Fibroblast of skin of scalp (primary cell): Measurements from ENCODE around the gene MLLT3.
"Not testable (repeated sequence)": the region's sequence is repeated elsewhere in the genome, so short reads cannot be mapped to it uniquely, and the experiment has no call there.

Source experiments
- DNase-seq: peaks from one replicate; pipeline ENCODE4 v3.0.0-alpha.2; 2013

The MLLT3 gene

DNA sequence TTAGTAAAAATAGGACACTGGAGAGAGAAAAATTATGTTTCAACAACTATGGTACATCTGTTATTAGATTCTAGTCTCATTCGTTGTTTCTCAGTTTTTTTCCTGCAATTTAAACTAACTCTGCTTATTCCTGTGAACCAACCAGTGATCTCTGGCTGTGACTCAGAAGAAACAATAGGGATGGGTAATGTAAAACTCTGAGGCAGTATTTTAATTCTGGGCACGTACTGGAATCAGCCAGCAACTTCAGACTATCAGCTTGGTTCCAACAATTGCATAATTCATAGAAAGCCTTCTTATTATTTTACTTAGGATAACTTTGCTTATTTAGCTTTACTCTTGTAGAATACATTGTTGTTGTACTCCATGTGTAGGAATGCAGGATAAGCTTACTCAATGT, 28.8 kb downstream of the MLLT3 start:
- DNase-seq: peak; percentile 68

DNA sequence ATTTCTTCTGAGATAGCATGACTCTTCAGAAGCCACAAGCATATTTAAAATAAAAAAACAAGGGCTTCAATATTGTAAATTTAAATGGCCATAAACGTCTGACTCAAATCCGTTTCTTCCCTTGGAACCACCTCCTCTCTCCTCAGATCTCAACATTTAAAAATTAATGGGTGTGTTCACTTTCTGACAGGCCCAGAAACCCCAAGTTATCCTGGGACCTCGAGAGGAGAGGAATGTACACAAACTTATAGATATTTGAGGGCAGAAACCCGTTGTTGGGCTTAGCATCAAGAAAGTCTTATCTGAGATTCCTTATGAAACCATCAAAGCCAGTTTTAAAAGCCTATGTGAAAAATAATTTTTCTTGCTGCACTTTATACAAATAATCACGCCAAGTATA, 29.2 kb downstream of the MLLT3 start:
- DNase-seq: no peak

DNA sequence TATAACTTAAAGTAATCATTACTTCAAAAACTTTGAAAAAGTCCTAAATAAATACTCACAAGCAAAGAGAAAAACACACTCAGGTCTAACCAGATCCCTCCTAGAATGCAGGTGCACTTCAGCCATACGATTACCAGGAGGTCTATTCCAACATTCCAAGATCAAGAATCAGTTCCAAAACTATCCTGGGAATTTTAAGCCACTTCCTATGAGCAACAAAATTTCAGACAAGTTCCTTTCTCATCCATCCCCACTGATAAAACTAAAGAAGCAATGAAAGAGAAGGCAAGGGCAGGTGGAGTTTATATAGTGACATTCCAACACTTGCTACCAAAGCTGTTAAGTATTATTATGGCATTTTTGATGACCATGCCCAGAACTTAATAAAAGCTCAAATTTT, 29.6 kb downstream of the MLLT3 start:
- DNase-seq: peak; percentile 36

DNA sequence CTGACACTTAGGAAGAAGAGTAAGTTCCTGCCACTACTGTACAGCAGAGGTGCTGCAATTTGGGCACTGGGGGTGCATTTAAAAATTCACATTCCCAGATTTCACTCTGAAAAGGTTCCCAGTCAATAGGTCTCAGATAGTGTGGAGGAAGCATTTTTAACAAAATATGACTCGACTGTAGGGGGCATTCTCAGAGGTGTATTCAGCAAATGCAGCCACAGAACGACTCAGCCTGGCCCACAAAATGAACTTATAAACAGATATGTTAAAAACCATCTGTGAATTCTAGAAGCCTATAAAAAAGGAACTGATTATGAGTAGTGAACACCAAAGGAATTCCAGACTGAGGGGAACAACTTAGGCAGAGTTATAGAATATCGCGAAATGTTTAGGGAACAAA, 31.1 kb downstream of the MLLT3 start:
- DNase-seq: no peak

DNA sequence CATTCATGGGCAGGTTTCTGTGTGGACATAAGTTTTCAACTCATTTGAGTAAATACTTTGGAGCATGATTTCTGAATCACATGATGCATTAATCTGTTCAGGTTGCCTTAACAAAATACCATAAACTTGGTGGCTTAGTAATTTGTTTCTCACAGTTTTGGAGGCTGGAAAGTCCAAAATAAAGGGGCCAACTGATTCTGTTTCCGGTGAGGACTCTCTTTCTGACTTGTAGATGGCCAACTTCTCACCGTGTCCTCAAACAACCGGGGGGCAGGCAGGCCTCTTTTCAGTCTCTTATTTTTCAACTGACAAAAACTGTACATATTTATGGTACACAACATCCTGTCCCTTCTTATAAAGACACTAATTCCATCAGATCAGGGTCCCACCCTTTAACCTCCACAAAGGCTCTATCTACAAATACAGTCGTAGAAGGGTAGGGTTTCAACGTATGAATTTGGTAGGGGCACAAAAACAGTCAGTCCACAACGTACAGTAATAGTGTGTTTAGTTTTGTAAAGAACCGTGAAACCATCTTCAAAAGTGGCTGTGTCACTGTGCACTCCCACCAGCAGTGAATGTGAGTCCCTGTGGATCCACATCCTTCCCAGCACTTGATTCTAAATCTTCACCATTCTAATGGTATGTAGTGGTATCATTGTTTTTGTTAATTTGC, 37.2 kb downstream of the MLLT3 start:
- no peak for DNase-seq

DNA sequence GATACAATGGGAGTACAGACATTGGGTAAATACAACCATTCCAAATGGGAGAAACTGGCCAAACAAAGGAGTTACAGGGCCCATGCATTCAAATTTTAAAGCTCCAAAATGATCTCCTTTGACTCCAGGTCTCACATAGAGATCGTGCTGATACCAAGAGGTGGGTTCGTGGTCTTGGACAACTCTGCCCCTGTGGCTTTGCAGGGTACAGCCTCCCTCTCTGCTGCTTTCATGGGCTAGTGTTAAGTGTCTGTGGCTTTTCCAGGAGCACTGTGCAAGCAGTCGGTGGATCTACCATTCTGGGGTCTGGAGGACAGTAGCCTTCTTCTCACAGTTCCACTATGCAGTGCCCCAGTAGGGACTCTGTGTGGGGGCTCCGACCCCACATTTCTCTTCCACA, 39.2 kb downstream of the MLLT3 start:
- not testable (repeated sequence) for DNase-seq

DNA sequence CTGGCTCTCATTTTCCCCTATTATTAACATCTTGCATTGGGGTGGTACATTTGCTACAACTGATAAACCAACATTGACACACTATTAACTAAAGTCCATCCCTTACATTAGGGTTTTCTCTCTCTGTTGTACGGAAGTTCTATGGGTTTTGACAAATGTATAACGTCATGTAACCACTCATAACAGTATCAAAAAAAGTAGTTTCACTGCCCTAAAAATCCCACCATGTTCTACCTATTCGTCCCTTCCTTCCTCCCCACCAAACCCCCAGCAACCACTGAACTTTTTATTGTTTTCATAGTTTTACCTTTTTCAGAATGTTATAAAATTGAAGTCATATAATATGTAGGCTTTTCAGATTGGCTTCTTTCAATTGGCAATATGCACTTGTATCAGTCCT, 40.1 kb downstream of the MLLT3 start:
- DNase-seq: no peak

DNA sequence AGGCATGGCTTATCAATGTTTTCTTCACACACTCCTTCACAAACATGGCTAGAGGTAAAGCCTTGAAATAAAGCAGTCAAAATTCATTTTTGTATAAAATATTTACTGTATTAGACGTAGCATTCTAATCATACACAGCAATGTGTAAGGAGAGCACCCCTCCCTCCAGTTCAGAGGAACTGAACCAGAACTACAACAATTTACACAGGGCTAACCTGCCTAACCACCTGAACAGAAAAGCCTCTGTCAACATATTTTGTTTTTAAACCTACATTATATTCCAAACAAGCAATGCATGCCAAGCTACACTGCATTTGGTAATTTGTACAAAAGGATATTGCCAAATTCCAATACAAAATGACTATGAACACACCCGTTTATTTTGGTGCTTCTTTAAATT, 41.6 kb downstream of the MLLT3 start:
- no peak for DNase-seq

DNA sequence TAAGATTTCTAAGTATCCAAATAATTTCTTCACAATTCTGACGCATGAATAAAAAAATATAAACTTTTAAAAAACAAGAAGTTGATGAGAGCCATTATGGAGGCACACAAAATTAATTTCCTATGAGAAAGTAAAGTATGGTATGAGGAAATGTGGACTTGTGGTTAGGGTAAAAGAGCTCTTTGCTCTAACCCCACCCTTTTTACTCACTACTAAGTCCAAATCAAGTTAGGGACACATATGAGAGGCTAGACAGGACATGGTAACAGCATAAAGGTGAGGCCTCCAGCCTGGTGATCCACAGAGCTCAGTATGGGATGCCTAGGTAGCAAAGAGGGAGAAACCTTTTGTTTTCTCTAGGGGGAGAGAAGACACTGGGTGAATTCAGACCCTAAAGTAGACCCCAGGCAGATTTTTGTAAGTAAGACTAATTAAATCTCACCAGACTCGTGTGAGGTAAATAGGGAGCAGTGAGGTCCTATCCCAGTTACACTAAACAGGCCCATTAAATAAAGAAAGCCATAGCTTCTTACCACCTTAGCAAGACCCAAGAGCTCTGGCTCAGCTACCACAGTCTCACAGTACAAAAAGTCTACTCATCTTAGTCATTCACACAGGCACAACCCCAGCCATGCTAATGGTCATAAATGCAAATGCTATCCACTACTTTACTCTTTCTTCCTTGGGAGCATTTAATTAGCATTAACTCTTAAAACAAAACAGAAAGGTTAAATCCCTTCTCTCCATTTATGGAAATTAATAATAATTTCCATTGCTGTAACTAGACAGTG, 42.6 kb downstream of the MLLT3 start:
- DNase-seq: no peak

DNA sequence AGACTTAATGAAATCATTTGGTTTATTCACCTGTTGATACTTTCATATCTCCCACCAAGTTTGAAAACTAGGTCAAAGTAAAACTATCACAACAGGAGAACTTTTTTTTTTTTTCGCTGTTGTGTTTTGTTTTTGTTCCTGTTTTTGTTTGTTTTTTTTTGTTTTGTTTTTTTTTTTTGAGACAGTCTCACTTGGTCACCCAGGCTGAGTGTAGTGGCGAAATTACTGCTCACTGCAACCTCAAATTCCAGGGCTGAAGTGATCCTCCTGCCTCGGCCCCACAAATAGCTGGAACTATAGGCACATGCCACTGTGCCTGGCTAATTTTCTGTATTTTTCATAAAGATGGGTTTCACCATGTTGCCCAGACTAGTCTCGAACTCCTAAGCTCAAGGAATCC, 49.3 kb downstream of the MLLT3 start:
- DNase-seq: no peak

DNA sequence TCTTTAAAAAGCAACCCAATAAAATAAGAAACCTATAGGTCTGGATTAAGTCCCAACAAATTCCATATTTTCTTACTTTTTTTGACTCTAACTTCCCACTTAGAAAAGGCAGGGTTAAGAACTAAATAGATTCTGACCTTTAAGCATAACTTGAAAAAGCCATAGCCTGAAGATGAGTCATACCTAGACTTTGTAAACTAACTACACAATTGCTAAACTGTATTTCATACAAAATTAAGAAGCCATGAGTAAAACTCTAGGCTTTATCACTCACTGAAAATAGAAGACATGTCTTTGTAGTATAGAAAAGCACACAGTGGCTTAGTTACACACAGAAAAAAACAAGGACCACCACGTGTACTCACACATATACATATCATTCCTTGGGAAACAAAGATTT, 51.5 kb downstream of the MLLT3 start:
- peak; percentile 53 for DNase-seq

DNA sequence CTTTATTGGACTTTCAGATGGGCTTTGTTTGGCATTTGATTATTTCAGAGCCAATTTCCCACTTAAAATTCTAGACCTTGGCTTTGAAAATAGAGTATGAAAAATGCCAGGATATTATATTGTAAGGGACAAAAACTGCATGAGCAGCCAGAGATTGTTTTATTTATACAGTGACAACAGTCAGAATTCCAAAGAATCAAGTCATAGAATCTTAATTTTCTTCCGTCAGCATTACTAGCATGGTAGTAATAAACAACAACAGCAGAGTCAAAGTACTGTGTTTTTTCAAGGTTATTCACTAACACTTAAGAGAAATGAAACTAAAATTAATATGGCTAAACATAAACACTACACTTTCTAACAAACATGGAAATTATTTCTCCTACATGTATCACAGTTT, 52.2 kb downstream of the MLLT3 start:
- peak; percentile 34 for DNase-seq

DNA sequence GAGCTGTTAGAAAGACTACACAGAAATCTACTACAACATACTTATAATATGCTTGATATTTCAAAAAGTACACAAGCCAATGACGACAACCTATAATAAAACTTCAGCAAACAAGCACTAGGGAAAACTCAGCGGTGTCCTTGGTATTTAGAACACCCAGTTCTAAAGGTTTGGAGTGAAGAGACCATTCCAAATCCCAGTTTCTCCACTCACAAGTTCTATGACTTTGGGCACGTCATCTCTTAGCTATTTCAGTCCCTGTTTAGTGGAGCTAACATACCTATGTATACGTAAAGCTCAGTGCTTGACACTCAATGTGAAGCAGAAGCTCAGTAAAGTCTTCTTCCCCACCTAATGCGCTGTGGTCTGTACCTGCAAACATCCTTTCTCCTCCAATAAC, 52.8 kb downstream of the MLLT3 start:
- no peak for DNase-seq

DNA sequence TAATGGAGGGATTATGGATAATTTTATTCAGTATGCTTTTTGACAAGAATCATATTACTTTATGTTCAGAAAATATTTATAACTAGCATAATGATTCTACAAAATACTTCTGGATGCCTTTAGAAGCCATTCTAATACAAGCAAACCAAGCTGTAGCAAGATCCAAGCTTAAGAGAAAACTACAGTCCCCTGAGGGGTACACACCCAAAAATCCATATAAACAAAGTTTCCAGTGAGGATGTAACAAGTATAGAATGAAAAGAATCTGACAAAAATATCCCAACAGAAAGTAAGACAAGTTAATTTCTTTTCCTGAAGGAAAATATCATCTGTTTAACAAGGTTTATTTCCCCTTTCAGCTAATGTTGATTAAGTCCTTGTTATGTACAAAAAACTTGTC, 53.9 kb downstream of the MLLT3 start:
- DNase-seq: peak; percentile 52

DNA sequence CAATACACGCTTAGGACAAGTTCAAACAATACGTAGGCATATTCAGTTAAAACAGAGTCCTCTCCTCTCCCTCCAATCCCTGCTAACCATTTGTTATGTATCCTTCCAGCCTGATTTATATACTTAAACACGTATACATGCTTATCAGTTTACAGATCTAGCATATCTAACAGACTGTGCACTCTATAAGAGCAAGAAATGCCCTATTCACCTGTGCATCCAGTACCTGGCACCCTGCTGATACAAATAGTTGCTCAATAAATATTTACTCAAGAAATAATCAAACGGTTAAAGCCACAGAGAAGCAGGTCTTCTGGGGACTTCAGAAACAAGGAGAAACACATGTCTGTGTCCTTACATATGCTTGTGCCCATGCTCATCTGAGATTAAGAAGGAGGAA, 55.9 kb downstream of the MLLT3 start:
- no peak for DNase-seq

DNA sequence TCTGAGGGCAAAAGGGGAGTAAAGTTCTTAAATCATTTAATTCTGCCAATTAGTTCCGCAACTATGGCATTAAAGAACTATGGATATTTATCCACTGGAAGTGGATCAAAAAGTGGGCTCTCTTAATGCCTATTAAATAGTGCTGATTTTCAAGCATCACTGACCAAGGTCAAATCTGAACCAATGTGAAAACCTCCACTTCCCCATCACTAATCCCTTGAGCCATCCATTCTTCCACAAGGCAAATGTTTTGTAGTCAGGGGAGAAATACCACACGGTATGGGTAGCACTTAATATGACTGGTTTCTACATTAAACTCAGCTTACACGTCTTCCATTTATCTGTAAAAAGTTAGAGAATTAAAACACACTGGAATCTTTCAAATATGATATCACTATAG, 57.6 kb downstream of the MLLT3 start:
- DNase-seq: no peak

DNA sequence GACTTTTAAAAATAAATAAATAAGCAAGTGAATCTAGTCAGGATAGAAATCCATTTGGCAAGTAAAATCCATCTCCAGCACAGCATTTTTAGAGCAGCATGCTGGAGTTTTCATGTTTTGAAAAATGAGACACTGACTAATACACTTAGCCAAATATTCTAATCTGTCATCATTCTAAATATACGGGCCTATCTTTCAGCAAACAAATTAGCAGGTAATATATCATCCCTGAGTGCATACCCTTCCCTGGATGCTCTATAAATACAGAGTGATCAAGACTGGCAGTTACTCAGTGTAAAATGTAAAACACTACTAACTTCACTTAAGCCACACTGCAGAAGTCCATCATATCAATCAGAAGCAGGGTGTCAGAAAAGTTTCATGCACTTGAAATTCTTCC, 58.4 kb downstream of the MLLT3 start:
- no peak for DNase-seq

DNA sequence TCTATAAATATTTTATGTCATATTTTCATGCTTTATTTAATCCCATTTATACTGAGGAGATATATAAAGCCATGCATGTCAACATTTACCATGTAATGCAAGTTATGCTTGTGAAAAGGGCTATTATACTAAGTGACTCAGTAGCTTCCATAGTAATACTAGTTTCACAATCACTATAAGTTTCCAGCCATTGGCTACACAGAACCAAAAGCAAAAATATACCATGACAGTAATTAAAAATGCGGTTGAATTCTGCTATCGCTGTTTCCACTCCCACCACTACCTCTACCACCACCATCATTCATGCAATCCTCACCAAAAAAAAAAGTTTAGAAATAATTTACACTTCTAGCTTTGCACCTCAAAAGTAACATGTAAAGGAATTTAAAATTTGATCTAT, 60.2 kb downstream of the MLLT3 start:
- DNase-seq: no peak

DNA sequence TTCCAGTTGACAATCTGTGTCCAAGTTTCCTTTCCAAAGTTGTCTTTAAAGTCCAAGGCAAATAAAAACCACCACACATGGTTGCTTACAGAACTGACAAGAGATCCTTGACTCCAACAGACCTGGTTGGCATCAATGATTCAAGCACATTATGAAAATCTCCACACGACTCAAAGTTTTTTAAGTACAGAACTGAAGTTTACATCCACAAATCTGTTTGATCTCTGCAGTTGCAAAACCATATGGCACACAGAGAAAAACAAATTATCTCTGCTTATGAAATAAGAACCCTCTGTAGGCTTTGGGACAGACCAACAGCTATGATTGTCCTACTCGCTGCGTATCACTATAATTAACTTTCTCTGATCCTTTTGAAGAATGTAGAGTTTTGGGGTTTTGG, 60.8 kb downstream of the MLLT3 start:
- no peak for DNase-seq

DNA sequence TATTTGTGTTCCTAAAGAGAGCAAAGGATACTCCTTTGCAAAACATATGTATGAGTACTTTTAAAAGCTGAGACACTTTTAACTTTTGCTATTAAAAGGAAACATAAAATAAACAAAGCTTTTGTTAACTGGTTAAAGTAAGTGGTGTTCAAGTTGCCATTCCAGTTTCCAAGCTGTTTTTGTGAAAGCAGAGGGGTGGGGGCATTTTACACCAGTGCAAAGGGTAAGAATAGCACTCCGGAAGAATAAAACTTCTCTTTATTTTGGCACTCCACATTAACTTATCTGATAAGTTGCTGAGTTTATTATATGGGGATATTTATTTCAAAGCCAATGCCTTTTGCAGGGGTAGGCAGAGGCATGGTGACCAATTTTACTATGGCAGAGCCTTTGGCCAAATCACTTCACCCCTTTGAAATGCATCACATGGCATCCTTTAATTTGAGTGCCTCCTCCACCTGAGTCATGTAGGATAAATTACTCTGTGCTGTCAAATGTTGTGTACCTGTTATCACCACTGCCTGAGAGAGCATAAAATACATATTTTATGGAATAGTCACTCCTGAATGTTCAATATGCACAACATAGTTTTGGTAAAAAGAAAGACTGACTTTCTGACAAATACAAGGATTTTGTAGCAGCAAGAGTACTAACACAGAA, 62.9 kb downstream of the MLLT3 start:
- DNase-seq: no peak

DNA sequence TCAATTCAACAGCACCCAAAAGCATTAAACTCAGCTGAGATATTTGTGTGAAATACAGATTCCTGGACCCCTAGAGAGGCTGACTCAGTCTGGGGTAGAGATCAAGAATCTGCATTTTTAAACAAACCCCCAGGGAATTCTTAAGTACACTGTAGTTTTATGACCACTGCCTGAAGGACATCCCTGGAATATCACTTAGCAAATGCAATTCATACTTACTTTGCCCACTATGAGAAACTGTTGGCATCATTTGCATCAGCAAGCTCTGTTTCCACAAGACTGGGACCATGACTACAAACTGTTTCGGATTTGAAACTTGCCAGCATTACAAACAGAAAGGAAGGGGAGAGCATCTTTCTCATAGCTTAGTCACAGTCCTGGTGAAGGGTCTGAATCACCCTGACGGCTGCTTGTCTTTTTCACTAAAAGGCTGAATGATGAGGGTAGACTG, 63.7 kb downstream of the MLLT3 start:
- DNase-seq: peak; percentile 95

DNA sequence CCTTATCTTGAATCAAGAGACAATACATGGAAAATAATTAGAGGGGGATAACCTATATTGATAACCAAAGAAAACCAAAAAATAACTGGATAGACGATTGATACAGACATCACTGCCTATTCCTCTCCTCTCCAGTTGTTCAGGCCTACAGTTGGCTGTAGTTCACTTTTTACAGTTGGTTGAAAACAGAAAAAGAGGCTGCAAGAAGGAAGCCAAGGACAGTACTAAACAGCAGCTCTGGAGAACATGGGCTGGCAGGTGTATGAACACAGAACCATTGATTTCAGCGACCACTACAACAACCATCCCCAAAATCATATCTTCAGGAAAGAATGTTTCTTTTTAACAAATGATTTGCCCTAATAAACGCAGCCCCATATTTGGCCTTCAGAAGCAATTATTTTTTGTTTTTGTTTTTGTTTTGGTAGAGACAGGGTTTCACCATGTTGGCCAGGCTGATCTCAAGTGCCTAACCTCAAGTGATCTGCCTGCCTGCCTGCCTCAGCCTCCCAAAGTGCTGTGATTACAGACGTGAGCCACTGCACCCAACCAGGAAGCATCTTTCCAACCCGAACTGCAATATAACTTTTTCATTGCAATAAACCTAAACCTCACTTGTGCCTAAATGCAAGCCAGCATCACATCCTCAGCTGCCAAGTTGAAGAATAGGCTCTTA, 64.3 kb downstream of the MLLT3 start:
- DNase-seq: no peak

DNA sequence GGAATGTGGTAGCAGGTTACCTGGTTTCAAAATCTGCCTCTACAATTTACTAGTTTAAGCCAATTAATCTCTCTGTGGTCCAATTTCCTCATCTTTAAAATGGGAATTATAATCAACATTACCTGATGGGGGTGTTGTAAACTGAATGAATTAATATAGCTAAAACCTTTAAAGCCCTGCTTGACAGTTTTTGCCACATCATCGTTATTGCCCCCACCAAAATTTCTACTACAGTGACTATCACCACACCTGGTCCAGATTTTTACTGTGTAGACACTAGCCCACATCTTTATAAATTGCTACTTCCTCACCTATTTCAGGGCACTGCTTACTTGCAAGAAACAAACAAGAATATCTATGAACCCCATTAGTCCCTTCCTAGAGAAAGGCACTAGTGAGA, 65.0 kb downstream of the MLLT3 start:
- no peak for DNase-seq
